GM13977 (cell line): ENCODE measurements around the gene CTAG1B.

ENCODE experiments used
- DNase-seq: peaks from one replicate; pipeline ENCODE4 v3.0.0; 2012; ENCODE audit warnings: low spot score
- CTCF ChIP-seq: IDR thresholded peaks from 2 replicates; pipeline ENCODE4 v1.5.1; 2012; ENCODE audit warnings: mild to moderate bottlenecking, control low read depth; ENCODE audit not compliant: insufficient read depth; ENCODE audit errors: extremely low read depth, missing control alignments
- in situ Hi-C: fragments of 300-500 bp; cut with MboI; formaldehyde crosslinking; loops from one replicate; pipeline ENCODE4 v1.12.0; 2022; ENCODE audit warnings: low sequenced_read_pairs, low pct_unique_long_range_greater_than_20kb, mixed read lengths, inconsistent platforms; ENCODE audit not compliant: unreplicated experiment

CTAG1B gene

GRCh38 chrX:154600759-154601374, 18.2 kb downstream of the CTAG1B start:
- DNase-seq: no peak
- in situ Hi-C loops: no loop called here
- no peak for TF ChIP-seq CTCF

GRCh38 chrX:154599531-154599930, 19.6 kb downstream of the CTAG1B start:
- no peak for DNase-seq
- in situ Hi-C loops: loop anchor here (25.0 kb wide), 2 partner anchors 138 to 238 kb away; partner anchors contain the start of gene SMIM9

GRCh38 chrX:154598656-154599055, 20.4 kb downstream of the CTAG1B start:
- in situ Hi-C loops: loop anchor here (25.0 kb wide), 2 partner anchors 139 to 239 kb away; partner anchors contain the start of gene SMIM9
- TF ChIP-seq CTCF: no peak
- DNase-seq: no peak

More at GRCh38 chrX:154599531-154599930, 19.6 kb downstream of the CTAG1B start:
- TF ChIP-seq CTCF: no peak

- no peak for TF ChIP-seq CTCF
- in situ Hi-C loops: loop anchor here (25.0 kb wide), 2 partner anchors 140 to 240 kb away; partner anchors contain the start of gene SMIM9
- DNase-seq: no peak
Observed at GRCh38 chrX:154597221-154597620, 21.9 kb downstream of the CTAG1B start.

- in situ Hi-C loops: loop anchor here (25.0 kb wide), 2 partner anchors 141 to 241 kb away; partner anchors contain the start of gene SMIM9
- DNase-seq: no peak
- TF ChIP-seq CTCF: no peak
Observed at GRCh38 chrX:154596290-154596929, 22.7 kb downstream of the CTAG1B start.

- in situ Hi-C loops: loop anchor here (25.0 kb wide), 2 partner anchors 142 to 242 kb away; partner anchors contain the start of gene SMIM9
Observed at GRCh38 chrX:154595559-154596249, 23.4 kb downstream of the CTAG1B start.

More at GRCh38 chrX:154595559-154596249, 23.4 kb downstream of the CTAG1B start:
- no peak for DNase-seq
- TF ChIP-seq CTCF: no peak
